ENCODE results near the gene CACNA1E.
A peak's percentile ranks its signal among the peaks of the same experiment; 100 is the strongest.

The CACNA1E gene

DNA sequence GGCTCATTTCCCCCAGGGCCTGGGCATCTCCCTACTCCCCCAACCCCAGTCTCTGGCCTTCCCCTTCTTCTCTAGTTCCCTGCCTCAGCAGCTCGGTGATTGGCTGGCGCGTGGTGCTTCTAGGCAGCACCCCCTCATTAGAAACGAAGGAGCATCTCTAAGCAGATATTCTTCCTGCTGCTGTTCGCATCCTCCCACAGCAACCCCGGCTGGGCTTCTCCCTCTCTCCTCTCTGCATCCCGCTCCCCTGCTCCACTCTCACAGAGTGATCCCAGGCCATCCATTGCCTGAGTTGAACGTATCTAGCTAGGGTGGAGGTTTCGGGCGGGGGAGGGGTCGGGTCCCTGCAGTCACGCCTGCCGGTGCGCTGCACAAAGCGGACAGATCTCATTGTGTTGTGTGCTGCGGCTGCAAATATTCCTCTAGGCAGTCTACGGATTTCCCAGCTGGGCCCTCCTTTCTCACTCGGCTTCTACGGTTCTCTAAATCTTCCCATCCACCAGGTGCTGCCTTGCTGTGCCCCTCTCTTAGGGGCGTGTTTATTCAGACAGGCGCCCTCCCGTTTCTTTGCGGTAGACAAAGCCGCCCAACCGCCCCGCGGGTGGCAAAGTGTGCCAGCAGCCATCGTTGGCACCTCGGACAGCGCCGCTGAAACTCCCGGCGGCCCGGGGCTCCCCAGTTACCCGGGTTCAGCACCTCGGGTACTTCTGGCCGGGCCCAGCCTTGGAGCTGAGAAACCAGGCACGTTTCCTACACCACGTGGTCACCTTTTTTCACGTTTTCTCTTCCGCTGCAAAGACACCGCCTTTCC is 2.2 kb downstream of the CACNA1E start:
- DNase-seq: peak in 2 of 3 donors; percentile 7 to 25

DNA sequence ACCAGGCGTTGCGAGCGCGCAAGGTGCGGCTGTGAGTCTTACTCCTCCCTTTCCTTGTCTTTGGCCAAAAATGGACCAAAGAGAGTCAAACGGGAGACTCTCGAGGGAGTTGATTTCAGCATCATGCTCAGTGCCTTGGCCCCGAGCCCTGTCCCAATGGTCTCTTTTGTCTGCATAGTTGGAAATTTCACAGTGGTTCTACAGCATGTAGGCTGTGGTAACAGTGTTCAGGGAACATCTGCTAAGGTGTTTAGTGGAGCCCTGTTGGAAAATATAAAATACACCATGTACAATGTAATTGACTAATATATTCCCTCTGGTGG is 2.7 kb downstream of the CACNA1E start:
- no peak for DNase-seq

DNA sequence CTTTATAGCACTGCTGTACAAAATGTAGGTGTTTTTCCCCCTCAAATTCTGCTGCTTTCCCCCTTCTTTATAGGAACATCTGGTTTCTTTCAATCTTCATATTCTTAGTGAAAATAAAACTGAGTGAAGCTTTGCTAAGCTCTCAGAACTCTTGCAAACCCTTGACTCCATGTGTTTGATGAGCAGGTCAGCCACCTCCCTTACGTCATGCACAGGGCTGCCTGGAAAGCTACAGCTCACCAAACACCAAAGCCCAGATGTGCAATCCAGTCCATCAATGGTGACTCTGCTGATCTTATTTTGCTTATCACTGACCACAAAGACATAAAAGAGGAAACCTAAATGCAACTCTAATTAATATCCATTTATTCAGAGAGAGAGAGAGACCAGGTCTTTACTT is 5.5 kb downstream of the CACNA1E start:
- DNase-seq: no peak

DNA sequence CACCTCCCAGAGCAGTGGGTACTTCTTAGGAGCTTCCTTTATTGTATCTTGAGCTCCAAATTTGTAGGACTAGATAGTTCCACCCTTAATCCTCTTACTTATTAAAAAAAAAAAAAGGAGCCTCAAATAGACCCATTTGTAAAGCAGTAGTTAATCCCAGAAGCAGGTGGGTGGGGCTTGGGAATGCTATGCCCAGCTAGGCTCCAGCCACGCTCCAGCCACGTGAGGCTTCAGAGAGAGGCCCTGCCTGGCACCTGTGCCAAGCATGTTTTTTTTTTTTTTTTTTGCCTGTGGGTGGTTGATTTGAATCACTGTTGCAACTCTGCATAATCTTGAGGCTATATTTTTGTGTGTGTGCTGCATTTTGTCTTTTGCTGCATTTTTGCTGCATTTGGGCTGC is 7.0 kb downstream of the CACNA1E start:
- no peak for DNase-seq

DNA sequence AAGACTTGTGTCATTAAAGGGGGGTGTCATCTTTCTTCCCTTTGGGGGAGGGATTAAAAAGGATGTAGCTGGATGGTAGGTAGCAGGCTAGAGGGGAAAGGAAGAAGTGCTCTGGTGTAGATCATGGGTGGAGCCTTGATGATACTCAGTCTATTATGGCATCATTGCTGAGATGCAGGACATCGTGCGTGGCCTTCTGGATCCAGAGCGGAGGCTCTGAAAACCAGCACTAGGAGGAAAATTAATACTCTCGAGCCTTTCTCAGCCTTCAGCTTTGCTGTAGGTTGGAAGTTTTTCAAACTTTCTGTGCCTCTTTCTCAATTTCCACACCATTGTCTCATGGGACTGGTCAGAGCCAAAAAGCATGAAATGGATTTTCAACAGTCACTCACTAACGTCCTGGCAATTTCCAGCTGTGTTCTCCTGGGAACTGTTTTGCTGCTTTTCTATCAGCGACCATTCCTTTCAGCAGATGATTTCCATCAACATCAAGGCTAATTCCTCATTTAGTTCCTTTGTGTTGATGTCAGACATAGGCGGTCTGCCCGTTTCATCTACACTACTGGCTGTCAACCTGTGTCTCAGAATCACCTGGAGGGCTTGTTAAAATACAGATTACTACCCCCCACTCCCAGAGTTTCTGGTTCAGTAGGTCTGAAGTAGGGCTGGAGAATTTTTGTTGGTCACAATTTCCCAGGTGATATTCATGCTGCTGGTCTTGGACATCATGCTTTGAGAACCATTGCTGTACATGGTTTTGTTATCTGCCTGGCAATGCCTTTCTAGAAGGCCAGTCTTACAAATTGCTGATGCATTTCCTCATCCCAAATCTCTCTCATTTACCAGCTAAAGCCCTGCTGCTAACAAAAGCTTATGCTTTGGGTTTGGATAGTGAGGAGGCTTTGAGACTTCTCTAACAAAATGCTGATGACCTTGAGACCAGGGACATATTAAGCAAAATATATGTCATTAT is 7.7 kb downstream of the CACNA1E start:
- DNase-seq: no peak

- no peak for DNase-seq
Measured at GRCh38 chr1:181493166-181493565, 9.8 kb downstream of the CACNA1E start.

DNA sequence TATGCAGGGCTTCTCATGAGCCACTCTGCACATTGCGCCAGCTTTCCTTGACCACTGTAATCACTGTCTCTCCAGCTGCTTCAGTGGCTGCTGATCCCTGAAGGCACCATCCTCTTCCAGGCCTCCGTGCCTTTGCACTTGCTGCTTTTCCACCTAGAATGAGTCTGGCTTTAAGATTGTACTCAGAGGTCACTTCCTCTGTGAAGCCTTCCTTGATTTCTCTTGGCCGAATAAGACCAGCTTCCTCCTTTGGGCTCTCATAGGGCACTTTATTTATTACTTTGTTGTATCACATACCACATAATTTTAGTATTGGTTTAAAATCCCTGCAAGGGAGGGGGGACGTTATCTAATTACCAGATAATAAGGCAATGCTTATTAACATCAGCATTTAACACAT is 10.6 kb downstream of the CACNA1E start:
- DNase-seq: no peak

DNA sequence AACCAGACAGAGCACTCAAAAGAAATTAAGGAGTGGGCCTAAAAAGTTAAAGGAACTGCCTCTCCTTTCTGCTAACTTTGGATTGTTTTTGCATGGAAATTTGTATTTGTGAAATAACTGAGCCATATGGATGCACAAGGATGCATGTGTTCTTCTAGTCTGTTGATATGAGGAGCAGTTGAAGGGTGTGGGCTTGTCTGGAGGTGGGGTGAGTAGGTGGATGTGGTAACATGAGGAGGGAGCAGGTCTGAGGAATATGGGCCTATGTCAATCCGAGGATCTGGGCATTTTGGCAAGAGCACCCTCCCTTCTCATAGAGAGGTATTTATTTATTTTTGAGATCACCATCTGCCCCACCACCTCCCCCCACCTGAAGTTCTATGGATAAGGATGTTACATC is 13.4 kb downstream of the CACNA1E start:
- no peak for DNase-seq

GRCh38 chr1:181497870-181498269 is 14.6 kb downstream of the CACNA1E start:
- peak; percentile 33 to 71 (median 67) for DNase-seq

- DNase-seq: no peak
Measured at GRCh38 chr1:181499825-181500224, 16.5 kb downstream of the CACNA1E start.

DNA sequence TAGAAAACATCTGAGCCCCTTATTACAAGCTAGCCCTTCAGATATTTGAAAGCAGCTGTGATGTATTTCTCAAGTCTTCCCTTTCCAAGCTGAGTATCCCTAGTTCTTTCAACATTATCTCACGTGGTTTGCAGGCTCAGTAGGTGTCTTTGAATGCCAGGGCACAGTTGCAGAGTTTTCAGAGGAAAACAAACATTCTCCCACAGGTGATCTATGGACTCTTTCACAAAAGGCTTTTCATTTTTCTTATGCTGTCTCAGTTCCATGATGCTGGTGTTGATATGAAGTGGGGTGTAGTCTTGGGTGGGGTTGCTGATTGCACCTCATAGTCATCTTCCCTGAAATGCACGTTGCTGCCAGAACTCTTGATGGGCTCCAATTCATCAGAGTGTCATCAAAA is 17.3 kb downstream of the CACNA1E start:
- no peak for DNase-seq

DNA sequence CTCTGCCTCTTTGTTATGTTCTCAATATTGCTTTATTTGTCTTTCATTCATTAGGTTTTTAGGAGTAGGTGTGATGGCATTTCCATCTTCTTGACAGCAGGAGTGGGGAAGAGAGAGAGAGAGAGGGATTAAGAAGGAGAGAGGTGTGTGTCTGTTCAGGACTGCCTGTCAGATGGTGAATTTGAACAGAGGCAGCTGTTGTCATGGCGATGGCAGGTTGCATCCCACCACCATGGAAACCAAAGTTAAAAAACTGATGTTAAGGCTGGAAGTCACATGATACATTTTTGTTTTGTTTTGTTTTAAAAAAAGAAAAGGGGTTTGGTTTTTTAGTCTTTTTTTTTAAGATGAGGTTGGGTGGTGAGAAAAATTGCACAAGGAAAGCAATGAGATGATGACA is 18.3 kb downstream of the CACNA1E start:
- DNase-seq: no peak

DNA sequence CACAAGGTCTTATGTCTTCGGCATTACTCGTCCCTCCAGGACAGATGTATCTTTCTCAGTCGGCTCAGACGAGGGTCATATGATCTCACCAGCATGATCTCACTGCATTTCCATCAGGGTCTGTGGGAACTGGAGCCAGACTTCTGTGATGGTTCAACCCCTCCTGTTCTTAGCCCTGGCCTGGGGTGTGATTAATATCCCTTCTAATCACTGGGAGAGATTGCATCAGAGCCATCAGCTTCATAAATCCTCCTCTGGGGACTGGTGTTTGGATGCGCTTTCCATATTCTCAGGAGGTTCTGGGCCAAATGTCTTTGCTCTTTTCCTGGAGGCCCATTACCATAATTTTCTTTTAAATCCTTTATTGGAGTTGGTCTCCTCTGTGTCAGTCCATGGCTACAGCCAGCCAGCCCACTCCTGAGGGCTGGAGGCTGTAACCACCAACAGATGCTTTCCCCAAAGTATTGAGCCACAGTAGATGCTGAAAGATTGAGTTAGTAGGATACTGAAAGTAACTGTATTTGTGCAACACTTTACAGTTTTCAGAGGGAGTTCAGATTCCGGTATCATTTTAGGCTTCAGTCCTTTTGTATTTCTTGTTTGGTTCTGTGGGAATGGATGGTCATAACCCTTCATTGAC is 20.0 kb downstream of the CACNA1E start:
- DNase-seq: peak in 1 of 3 donors; percentile 10

DNA sequence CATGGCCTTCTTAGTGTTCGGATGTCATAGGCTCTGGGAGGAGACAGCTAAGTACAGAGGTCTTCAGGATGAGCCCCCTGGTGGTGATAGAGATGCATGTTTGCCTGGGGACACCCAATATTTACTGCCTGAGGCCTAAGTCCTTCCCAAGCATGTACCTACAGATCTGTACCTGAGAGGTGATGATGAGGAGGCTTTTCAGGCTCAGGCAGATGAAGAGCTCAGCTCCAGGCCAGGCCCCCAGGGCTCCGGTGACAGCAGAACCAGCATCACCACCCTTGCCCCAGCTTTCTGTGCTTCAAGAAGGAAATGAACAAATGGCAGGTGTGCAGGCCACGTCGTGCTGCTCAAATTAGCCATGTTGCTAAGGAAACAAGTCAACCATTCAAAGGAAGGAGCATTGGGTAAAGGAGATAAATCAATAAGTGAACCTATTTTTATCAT is 21.1 kb downstream of the CACNA1E start:
- peak in 2 of 3 donors; percentile 21 to 24 for DNase-seq

DNA sequence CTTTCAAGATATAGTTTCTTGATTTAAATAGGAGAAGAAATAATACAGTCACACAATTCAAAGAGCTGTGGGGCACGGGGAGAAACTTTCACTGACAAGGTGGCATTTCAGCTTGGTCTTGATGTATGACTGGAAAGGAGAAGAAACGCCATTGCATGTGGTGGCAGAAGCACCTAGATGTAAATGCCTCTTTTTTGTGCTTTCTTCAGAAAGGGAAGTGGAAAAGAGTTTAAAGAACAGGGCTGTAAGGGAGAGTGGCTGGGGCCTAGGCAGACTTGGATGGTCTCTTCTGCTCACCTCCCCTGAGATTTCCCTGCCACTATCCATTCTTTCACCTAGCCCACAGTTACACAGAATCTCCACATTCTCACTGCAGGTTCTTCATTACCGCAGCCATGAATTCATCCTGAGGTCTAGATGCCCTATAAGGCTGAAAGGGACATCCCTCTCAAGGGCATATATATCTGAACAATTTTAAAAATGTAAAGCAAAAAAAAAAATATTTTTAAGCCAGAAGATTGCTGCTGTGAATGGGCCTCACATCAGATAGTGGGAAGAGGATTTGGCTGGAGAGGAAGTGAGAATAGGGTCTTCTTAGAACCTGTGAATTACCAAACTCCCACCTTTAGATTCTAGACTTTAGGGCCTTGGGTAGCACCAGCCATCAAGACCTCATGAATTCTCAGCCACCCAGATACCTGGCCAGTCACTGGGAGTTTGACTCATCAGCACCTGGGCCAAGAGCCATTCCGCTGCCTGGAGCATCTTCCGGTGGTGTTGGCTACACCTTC is 23.4 kb downstream of the CACNA1E start:
- peak in 1 of 3 donors; percentile 7 for DNase-seq

DNA sequence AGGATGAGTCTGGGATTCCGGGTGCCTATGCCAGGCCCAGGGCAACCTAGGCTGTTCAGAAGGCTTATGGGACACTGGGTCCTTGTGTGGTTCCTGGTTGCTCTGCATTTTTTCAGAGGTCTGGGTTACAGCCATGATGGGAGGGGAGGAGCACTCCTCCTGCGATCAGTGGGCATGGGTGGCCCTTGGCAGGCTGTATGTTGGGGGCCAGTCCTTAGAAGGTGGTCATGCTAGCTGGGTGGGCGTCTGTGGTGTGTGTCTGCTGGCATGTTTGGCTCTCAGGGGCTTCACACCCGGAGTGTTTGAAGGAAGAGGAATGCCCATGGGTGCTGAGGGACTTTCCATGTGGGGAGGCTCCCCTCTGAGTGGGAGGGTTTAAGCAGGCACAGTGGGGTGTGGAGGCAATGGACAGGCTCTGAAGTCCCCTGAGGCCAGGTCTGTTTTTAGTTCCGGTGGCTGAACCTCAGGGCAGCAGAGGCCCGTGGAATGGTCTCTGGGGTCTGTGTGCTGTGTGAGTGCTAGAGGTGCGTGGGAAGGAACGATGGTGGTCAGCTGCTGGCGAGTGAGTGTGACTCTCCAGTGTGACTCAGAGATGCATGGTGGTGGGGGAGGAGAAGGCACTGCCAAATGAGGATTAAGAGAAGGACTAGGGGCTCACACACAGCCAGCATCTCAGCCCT is 25.3 kb downstream of the CACNA1E start:
- DNase-seq: peak; percentile 22 to 25 (median 24)

- DNase-seq: no peak
Measured at GRCh38 chr1:181513786-181514297, 30.5 kb downstream of the CACNA1E start.

- DNase-seq: no peak
Measured at GRCh38 chr1:181514298-181515290, 31.3 kb downstream of the CACNA1E start.

DNA sequence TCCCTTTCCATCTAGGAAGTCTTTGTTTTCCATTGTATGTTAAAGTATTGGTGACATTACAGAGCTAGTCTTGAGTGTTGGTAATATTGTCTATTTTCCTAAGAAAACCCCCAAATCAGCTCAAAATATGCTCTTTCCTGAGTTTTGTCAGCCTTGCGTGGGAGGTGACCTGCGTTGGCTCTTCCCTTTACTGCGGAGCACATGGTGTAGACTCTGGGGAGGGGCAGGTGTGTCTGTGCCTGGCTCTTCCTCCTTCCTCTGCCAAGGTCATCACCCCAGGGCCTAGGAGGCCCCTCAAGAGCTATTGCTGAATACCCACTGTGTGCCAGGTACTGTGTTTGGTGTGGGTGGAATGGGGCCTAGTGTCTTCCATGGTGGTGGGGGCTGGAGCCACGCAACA is 33.4 kb downstream of the CACNA1E start:
- DNase-seq: no peak

GRCh38 chr1:181517181-181517875 is 34.0 kb downstream of the CACNA1E start:
- no peak for DNase-seq

Measured in suppressor macrophage treated with lipopolysaccharide for 1 hour (primary cell).